ENCODE measurements around the gene UBTD1.
"Not testable (repeated sequence)": the region's sequence is repeated elsewhere in the genome, so short reads cannot be mapped to it uniquely, and the experiment has no call there.

Gene UBTD1

GRCh38 chr10:97548828-97549455 lies 50.2 kb downstream of the UBTD1 start:
- Histone ChIP-seq H3K4me3 (ENCODE audit: low read depth, low read length) (no peak overlapping the region), H3K27me3 (replicated peaks) (no peaks in the 10 kb centered on the region), H3K27ac (no peak overlapping the region), H3K36me3 (replicated peaks) (no peaks in the 10 kb centered on the region)
- no peak for DNase-seq
- TF ChIP-seq CTCF (IDR thresholded peaks at IDR 0.05; ENCODE audit: low read depth, low read length, missing control alignments): no peak
- in situ Hi-C loops (cut with HindIII; ENCODE audit: low pct_ligation_motif_present, low sequenced_read_pairs): no loop called here

- H3K36me3 ChIP-seq (replicated peaks): no peaks in the 10 kb centered on the region
- no peak for TF ChIP-seq CTCF (IDR thresholded peaks at IDR 0.05; ENCODE audit: low read depth, low read length, missing control alignments)
- H3K27ac ChIP-seq: no peak overlapping the region
- no peaks in the 10 kb centered on the region for H3K27me3 ChIP-seq (replicated peaks)
- DNase-seq: no peak
- H3K4me3 ChIP-seq (ENCODE audit: low read depth, low read length): no peak overlapping the region
- in situ Hi-C loops (cut with HindIII; ENCODE audit: low pct_ligation_motif_present, low sequenced_read_pairs): no loop called here
These were observed 51.0 kb downstream of the UBTD1 start for GRCh38 chr10:97549587-97550322.

GRCh38 chr10:97550336-97551149 lies 51.8 kb downstream of the UBTD1 start:
- Histone ChIP-seq H3K27ac (no peak overlapping the region), H3K36me3 (replicated peaks) (no peaks in the 10 kb centered on the region), H3K4me3 (ENCODE audit: low read depth, low read length) (no peak overlapping the region), H3K27me3 (replicated peaks) (no peaks in the 10 kb centered on the region)
- TF ChIP-seq CTCF (IDR thresholded peaks at IDR 0.05; ENCODE audit: low read depth, low read length, missing control alignments): no peak
- in situ Hi-C loops (cut with HindIII; ENCODE audit: low pct_ligation_motif_present, low sequenced_read_pairs): no loop called here
- no peak for DNase-seq

GRCh38 chr10:97551271-97551670 lies 52.5 kb downstream of the UBTD1 start:
- no peak for DNase-seq
- no peak for TF ChIP-seq CTCF (IDR thresholded peaks at IDR 0.05; ENCODE audit: low read depth, low read length, missing control alignments)
- Histone ChIP-seq H3K27ac (no peak overlapping the region), H3K4me3 (ENCODE audit: low read depth, low read length) (no peak overlapping the region), H3K27me3 (replicated peaks) (no peaks in the 10 kb centered on the region), H3K36me3 (replicated peaks) (no peaks in the 10 kb centered on the region)
- in situ Hi-C loops (cut with HindIII; ENCODE audit: low pct_ligation_motif_present, low sequenced_read_pairs): no loop called here

GRCh38 chr10:97553575-97554031 lies 54.9 kb downstream of the UBTD1 start:
- TF ChIP-seq CTCF (IDR thresholded peaks at IDR 0.05; ENCODE audit: low read depth, low read length, missing control alignments): peak; percentile 96
- in situ Hi-C loops (cut with HindIII; ENCODE audit: low pct_ligation_motif_present, low sequenced_read_pairs): no loop called here

GRCh38 chr10:97554336-97554735 lies 55.6 kb downstream of the UBTD1 start:
- DNase-seq; H3K36me3 ChIP-seq (replicated peaks); in situ Hi-C loops (cut with HindIII; ENCODE audit: low pct_ligation_motif_present, low sequenced_read_pairs); H3K27me3 ChIP-seq (replicated peaks); H3K27ac ChIP-seq; H3K4me3 ChIP-seq (ENCODE audit: low read depth, low read length): not testable (repeated sequence)

More at GRCh38 chr10:97553575-97554031, 54.9 kb downstream of the UBTD1 start:
- Histone ChIP-seq H3K27me3 (replicated peaks) (no peaks in the 10 kb centered on the region), H3K4me3 (ENCODE audit: low read depth, low read length) (no peak overlapping the region), H3K36me3 (replicated peaks) (no peaks in the 10 kb centered on the region), H3K27ac (no peak overlapping the region)
- peak; percentile 59 for DNase-seq

GRCh38 chr10:97555541-97555940 lies 56.8 kb downstream of the UBTD1 start:
- in situ Hi-C loops (cut with HindIII; ENCODE audit: low pct_ligation_motif_present, low sequenced_read_pairs); H3K27me3 ChIP-seq (replicated peaks); DNase-seq; H3K36me3 ChIP-seq (replicated peaks); H3K4me3 ChIP-seq (ENCODE audit: low read depth, low read length); H3K27ac ChIP-seq: not testable (repeated sequence)

- H3K36me3 ChIP-seq (replicated peaks); H3K27ac ChIP-seq; in situ Hi-C loops (cut with HindIII; ENCODE audit: low pct_ligation_motif_present, low sequenced_read_pairs); H3K27me3 ChIP-seq (replicated peaks); H3K4me3 ChIP-seq (ENCODE audit: low read depth, low read length); DNase-seq: not testable (repeated sequence)
These were observed 62.1 kb downstream of the UBTD1 start for GRCh38 chr10:97560731-97561381.

Data from brain microvascular endothelial cell (primary cell).